GM19035 (cell line): ENCODE measurements around the gene PEPD.

Source experiments
- ATAC-seq: cut with Tn5 transposase; IDR thresholded peaks from one replicate; pipeline ENCODE4 v1.9.1; 2021; ENCODE audit not compliant: unreplicated experiment

The PEPD gene

GRCh38 chr19:33459222-33460090 is 62.1 kb downstream of the PEPD start:
- ATAC-seq = no peak

- no peak for ATAC-seq
Measured at GRCh38 chr19:33458807-33459206, 62.8 kb downstream of the PEPD start.

DNA sequence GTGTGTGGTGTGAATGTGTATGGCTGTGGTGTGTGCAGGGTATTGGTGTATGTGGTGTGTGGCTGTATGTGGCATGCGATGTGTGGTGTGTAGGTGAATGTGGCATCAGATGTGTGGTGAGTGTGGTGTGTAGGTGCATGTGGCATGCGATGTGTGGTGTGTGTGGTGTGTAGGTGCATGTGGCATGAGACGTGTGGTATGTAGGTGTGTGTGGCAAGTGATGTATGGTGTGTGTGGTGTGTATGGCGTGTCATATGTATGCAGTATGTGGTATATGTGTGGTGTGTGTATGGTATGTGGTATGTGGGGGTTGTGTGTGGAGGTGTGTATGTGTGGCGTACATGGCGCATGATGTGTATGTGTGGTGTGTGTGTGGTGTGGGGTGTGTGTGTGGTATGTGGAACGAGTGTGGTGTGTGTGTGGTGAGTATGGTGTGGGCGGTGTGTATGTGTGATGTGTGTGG is 63.4 kb downstream of the PEPD start:
- no peak for ATAC-seq

GRCh38 chr19:33456845-33457220 is 64.8 kb downstream of the PEPD start:
- ATAC-seq = no peak

GRCh38 chr19:33456076-33456844 is 65.3 kb downstream of the PEPD start:
- no peak for ATAC-seq

DNA sequence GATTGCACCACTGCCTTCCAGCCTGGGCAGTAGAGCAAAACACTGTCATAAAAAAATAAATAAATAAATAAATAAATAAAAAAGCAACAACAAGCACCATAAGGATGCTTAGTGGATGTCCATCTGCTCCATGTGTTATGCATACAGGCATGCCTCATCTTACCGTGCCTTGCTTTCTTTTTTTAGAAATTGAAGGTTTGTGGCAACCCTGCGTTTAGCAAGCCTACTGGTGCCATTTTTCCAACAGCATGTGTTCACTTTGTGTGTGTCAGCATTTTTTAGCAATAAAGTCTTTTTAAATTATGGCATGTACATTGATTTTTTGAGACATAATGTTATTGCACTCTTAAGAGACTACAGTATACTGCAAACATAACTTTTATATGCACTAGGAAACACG is 68.3 kb downstream of the PEPD start:
- ATAC-seq = no peak

DNA sequence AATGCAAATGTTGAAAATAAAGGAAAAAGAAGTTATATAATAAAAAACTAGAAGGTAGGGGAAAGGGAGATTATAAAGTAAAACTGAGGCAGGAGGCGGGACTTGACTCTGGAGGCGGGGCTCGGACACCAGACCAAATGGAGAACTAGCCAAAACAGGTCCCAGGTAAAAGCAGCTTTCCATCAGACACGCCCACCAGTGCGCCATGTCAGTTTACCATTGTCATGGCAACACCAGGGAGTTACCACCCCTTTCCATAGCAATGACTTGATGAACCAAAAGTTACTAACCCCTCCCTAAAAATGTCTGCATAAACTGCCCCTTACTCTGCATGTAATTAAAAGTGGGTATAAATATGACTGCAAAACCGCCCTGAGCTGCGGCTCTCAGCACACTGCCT is 70.9 kb downstream of the PEPD start:
- ATAC-seq = no peak

DNA sequence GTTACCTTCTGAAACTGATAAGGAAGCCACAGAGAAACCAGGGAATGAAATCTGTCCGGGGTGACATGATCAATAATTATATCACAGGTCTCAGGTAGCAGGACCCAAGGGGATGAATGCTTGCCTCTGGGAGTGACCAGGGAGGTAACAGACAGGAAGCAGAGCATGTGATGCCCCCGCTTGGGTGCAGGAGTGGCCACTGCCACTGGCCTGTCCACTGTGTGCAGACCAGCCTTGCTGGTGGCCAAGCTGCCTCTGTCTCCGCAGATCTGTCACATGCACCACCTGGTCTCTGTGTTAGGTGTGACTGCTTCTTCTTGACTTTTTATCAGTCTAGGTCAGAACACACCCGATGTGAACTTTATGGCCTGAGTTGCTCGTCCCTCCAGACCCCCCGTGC is 71.8 kb downstream of the PEPD start:
- ATAC-seq = no peak

DNA sequence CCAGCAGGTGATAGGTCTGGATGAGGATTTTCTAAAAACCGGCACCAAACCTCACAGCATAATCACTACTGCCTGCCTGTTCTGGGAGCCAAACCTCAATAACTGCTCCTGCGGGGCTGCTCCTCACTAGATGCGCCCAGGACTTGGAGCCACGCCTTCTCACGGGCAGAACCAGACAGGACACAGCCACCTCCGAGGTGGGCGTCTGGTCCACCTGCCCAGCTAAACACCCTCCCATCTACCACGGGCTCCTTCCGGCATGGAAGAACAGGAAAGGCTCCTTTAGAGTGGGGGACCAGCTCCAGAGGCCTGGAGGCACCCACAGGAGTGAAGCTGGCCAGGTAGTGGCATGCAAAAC is 73.5 kb downstream of the PEPD start:
- no peak for ATAC-seq

- no peak for ATAC-seq
Measured at GRCh38 chr19:33447336-33448158, 74.0 kb downstream of the PEPD start.

GRCh38 chr19:33446330-33447293 is 75.0 kb downstream of the PEPD start:
- no peak for ATAC-seq

GRCh38 chr19:33445442-33446329 is 75.9 kb downstream of the PEPD start:
- ATAC-seq = no peak

DNA sequence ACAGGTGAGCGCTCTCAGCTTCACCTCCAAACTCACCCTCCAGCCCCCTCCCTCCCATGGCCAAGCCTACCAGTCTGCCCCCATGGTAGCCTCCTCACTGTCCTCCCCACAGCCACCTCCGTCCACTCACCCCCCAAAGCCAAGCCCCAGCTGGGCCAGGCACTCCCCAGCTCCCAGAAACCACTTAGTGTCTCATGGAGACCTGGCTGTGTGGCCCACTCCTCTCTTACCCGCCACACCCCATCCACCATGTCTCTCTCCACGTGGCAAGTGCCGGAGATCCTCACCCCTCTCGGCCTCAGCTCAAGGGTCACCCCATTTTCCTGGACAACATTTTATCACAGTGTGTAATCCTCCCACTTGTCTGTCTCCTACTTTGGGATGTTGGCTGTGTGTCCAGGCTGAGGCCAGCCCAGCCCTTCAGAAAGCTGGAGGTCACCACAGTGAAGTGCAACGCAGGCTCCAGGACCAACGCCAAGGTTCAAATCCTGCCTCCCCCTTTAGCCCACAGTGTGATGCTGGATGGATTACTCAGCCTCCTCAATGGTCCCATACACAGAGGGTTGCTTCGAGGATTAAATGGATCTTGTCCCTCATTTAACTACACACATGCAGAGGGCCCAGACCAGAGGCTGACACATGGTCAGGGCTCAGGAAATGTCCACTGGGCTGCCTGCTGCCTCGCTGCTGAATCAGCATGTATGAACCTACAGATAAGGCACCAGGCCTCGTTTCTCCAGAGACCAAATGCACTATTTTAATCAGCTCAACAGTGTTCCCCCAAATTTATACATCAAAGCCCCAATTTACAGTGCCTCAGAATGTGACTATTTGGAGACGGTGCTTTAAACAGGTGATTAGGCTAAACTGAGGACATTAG is 76.8 kb downstream of the PEPD start:
- ATAC-seq = no peak

DNA sequence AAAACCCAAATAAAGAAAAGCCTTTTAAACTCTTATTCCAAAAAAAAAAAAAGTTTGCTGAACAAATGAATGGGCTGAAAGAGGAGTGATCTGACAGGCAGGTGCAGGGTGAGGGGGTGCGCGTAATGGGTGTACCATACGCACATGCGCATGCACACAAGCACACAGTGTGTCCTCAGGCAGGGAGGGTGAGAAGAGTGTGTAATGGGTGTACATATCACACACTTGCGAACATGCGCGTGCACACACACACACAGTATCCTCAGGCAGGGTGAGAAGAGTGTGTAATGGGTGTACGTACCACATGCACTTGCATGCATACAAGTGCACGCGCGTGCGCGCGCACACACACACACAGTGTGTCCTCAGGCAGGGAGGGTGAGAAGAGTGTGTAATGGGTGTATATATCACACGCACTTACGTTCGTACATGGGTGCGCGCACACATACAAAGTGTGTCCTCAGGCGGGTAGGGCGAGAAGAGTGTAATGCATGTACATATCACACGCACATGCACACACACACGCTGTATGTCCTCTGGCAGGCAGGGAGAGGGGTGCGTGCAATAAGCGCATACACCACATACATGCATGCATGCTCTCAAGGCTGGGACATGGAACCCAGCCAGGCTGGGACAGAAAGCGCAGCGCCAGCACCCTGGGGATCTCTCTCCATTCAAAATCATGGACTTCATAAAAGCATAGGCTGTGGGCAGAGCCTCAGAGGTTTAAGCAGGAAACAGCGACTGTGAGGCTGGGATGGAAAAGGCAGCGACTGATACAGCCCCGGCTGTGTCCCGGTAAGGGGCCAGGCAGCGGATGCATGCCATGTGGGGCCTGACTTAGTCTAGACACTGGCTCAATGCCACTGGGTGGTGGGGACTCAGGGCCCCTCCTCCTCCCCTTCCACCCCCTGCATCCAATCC is 77.7 kb downstream of the PEPD start:
- ATAC-seq = no peak

DNA sequence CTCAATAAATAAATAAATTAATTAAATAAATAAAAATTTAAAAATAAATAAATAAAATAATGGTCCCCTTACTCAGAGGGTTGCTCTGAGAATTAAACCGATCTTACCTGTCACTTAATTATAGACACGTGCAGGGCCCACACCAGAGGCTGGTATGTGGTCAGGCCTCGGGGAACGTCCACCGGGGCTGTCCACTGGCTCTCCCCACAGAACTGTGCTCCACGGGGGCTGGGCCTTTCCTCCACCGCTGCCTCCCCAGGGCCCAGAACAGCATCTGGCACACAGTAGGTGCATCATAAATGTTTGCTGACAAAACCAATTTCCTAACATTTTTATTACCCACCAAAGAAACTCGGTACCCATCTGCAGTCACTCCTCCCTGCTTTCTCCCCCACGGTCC is 78.9 kb downstream of the PEPD start:
- ATAC-seq = no peak

DNA sequence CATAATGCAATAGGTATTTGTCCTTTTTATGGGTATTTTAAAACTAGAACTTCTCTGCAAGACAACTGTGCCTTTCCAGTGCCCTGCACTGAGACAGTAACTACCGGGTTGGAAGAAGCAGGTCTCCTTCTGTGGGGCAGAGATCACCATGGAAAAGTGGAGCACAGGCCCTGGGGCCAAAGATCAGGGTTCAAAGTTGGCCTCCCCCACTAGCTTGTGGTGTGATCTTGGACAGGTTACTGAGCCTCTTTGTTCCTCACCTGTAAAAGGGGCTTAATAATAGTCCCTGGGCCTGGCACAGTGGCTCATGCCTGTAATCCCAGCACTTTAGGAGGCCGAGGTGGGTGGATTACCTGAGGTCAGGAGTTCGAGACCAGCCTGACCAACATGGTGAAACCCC is 79.8 kb downstream of the PEPD start:
- ATAC-seq = no peak

GRCh38 chr19:33441277-33441699 is 80.3 kb downstream of the PEPD start:
- ATAC-seq = no peak
